Kidney (tissue), 14 donors: ENCODE results near the gene MYL3. TPM values are rescaled to one million over a fixed set of nuclear protein-coding genes. Genes with fewer than 3 reads are reported as not detected.

ENCODE experiments used
- DNase-seq, 5 donors: peaks; one replicate each; pipeline ENCODE4 v3.0.0-alpha.2; 2013 to 2020
- FAIRE-seq: peaks from 2 replicates; lab custom pipeline; 2012; peaks lifted over from hg19 to GRCh38; lab: Jason Lieb, UNC
- H3K27ac ChIP-seq, 2 donors: one replicate each; pipeline ENCODE4 v1.7.0; 2013; ENCODE audit warnings: low read depth in 2 of 2, low read length in 2 of 2, inconsistent platforms in 1 of 2
- H3K27me3 ChIP-seq: one replicate; pipeline ENCODE4 v1.7.1; 2013; ENCODE audit warnings: low read length, inconsistent platforms; ENCODE audit not compliant: control insufficient read depth, insufficient read depth
- H3K36me3 ChIP-seq, 3 donors: one replicate each; pipeline versions ENCODE4 v1.7.0 to v1.7.1; 2013; ENCODE audit warnings: low read length in 3 of 3, control low read depth in 1 of 3, inconsistent platforms in 1 of 3; ENCODE audit not compliant: insufficient read depth in 3 of 3, control insufficient read depth in 2 of 3
- H3K4me1 ChIP-seq, 3 donors: one replicate each; pipeline versions ENCODE4 v1.7.0 to v1.7.1; 2013; ENCODE audit warnings: low read length in 3 of 3, inconsistent platforms in 1 of 3, low read depth in 1 of 3; ENCODE audit not compliant: control insufficient read depth in 2 of 3, insufficient read depth in 2 of 3
- H3K4me3 ChIP-seq, 3 donors: one replicate each; pipeline versions ENCODE4 v1.7.0 to v1.8.1; 2013; ENCODE audit warnings: low read length in 3 of 3, control low read depth in 1 of 3, inconsistent platforms in 1 of 3
- H3K9ac ChIP-seq, 3 donors: one replicate each; pipeline versions ENCODE4 v1.7.0 to v1.7.1; 2013; ENCODE audit warnings: low read length in 3 of 3, control low read depth in 1 of 3, inconsistent platforms in 1 of 3
- H3K9me3 ChIP-seq, 3 donors: one replicate each; pipeline versions ENCODE4 v1.7.0 to v1.7.1; 2013; ENCODE audit warnings: low read length in 3 of 3, control low read depth in 1 of 3, inconsistent platforms in 1 of 3; ENCODE audit not compliant: control insufficient read depth in 2 of 3, insufficient read depth in 1 of 3
- intact Hi-C: fragments of 100-400 bp; cut with DNase I; formaldehyde crosslinking; loops from one replicate; pipeline ENCODE4 v1.11.1; 2022
- polyA plus RNA-seq: library from polyadenylated mRNA; stranded (reverse); fragments of 350-450 nt; fragmentation: Illumina TruSeq; extraction: RNeasy Lipid Tissue Mini Kit (QIAGEN cat#74804); gene quantifications from one replicate; pipeline ENCODE4 v1.2.3, GENCODE V29; 2014; ENCODE audit warnings: low read depth, low replicate concordance; ENCODE audit not compliant: insufficient read depth
- total RNA-seq: library from RNA; stranded (reverse); fragmentation: NEBNext Ultra II Directional; extraction: Animal tissue kit (Norgen Biotek cat#: 25700); gene quantifications from one replicate; pipeline ENCODE4 v1.2.1, GENCODE V29; 2021
- TF ChIP-seq, protein P1 (sequence below): IDR thresholded peaks from 3 replicates; pipeline ENCODE4 v1.5.1; 2012; ENCODE audit warnings: mild to moderate bottlenecking, moderate library complexity, borderline replicate concordance; ENCODE audit not compliant: insufficient read depth; ENCODE audit errors: extremely low read depth
- donor health status: control.
- donor health status: control.
- donor health status: control.
- donor health status: control.
- donor health status: control.
- donor health status: DM: yes; HTN: yes; CAD: no.
- donor health status: Normal renal cell carcinoma (clear cell type).

Gene MYL3
- total and polyA plus RNA-seq, 2 donors from 2014 or later: 41.3 to 81.9 TPM

DNA sequence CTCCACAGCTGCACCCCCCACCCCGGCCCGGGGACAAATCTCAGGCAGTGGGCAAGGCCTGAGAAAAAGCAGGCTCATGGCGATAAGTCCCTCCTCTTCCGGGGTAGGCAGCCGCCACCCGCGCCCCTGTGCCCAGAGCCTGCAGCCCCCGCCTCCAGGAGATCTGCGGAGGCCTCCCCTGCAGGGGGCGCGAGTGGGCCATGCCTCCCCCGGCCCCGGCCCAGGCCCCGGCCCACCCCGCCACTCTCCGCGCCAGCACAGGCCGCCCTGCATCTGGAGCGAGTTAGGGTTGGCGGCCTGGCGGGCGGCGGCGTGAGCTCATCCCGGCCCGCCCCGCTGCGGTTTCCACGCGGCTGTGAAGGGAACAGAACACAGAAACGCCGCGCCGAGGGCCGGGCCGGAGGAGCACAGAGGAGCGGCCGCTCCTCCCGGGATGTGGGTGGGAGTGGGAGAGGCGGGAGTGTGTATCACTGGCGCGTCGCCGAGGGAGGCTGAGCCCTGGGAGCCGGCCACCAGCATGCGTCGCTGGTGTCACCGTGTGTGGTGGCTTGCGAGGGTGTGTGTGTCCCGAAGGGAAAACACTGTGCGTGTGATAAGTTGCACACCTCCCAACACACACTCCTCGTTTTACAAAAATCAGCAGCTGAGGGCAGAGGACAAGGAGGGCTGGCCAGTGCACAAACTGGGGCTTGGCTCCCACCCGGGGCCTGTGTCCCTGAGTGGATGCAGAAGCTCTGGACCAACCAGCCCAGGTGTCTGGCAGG lies 17.2 kb downstream of the MYL3 start:
- DNase-seq (peak; percentile 92 to 95 (median 94)), FAIRE-seq (no peak)
- Histone ChIP-seq H3K27me3 (no peaks in the 10 kb centered on the region), H3K9ac (peak overlapping the region in 2 of 3 donors; percentile 45 to 65), H3K36me3 (no peaks in the 10 kb centered on the region), H3K4me3 (peak overlapping the region; percentile 28 to 60 (median 36)), H3K27ac (peak overlapping the region in 1 of 2 donors; percentile 64), H3K9me3 (no peaks in the 10 kb centered on the region), H3K4me1 (peaks cover 0 to 12% (median 10%) of the 10 kb centered on the region in 3 donors)
- intact Hi-C loops: no loop called here
- TF ChIP-seq, protein P1, sequence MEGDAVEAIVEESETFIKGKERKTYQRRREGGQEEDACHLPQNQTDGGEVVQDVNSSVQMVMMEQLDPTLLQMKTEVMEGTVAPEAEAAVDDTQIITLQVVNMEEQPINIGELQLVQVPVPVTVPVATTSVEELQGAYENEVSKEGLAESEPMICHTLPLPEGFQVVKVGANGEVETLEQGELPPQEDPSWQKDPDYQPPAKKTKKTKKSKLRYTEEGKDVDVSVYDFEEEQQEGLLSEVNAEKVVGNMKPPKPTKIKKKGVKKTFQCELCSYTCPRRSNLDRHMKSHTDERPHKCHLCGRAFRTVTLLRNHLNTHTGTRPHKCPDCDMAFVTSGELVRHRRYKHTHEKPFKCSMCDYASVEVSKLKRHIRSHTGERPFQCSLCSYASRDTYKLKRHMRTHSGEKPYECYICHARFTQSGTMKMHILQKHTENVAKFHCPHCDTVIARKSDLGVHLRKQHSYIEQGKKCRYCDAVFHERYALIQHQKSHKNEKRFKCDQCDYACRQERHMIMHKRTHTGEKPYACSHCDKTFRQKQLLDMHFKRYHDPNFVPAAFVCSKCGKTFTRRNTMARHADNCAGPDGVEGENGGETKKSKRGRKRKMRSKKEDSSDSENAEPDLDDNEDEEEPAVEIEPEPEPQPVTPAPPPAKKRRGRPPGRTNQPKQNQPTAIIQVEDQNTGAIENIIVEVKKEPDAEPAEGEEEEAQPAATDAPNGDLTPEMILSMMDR: peak; percentile 36

DNA sequence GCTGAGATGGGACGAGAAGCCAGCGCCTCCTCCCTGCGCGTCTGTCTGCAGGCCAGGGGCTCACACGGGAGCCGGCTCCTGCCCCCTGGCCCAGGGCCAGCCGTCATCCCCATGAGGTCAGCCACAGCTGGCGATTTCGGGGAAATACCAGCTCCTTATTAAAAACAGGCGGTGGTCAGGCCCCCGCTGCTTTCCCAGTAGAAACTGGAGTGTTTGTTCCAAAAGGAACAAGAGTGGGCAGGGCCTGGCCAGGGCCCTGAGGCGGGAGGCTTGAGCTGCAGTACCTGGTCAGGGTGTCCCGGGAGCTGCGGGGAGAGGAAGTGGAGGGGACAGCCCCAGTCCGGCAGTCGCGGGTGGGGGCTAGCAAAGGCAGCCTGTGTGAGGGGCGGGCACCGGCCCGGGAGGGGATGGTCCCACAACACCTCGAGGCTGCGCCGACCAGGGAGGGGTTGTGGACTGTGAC lies 17.8 kb downstream of the MYL3 start:
- H3K36me3 ChIP-seq: no peaks in the 10 kb centered on the region
- H3K27ac ChIP-seq: peak overlapping the region; percentile 23 to 63
- peak overlapping the region; percentile 0 to 60 (median 31) for H3K4me3 ChIP-seq
- DNase-seq (no peak), FAIRE-seq (no peak)
- H3K9ac ChIP-seq: peak overlapping the region in 2 of 3 donors; percentile 33 to 34
- H3K9me3 ChIP-seq: no peaks in the 10 kb centered on the region
- intact Hi-C loops: no loop called here
- TF ChIP-seq, protein P1: no peak
- peaks cover 0 to 12% (median 10%) of the 10 kb centered on the region in 3 donors for H3K4me1 ChIP-seq
- no peaks in the 10 kb centered on the region for H3K27me3 ChIP-seq

DNA sequence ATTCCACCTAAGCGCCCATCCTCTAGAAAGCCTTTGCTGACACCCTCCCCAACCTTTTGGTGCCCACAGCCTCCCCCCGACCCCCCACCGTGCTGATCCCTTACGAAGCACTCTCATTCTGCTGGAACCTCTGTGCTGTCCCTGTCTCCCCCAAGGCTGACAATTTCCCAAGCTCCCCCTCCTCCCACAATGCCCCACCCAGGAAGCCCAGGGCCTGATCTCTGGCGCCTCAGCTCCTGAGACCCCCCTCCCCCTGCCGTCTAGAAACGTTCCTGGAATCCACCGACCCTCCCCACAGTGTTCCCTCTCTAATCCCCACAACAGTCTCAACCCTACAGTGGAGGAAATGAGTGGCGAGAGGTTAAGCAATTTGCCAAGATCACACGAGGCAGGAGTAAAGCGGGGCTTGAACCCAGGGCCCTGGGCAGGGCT lies 18.3 kb downstream of the MYL3 start:
- peak overlapping the region in 2 of 3 donors; percentile 31 to 60 for H3K4me3 ChIP-seq
- intact Hi-C loops: no loop called here
- peak overlapping the region in 1 of 2 donors; percentile 63 for H3K27ac ChIP-seq
- peak in 3 of 5 donors; percentile 46 to 73 (median 63) for DNase-seq
- H3K36me3 ChIP-seq: no peaks in the 10 kb centered on the region
- H3K9ac ChIP-seq: peak overlapping the region in 2 of 3 donors; percentile 33 to 34
- TF ChIP-seq, protein P1: no peak
- no peaks in the 10 kb centered on the region for H3K27me3 ChIP-seq
- no peak for FAIRE-seq
- no peaks in the 10 kb centered on the region for H3K9me3 ChIP-seq
- H3K4me1 ChIP-seq: peaks cover 0 to 12% (median 10%) of the 10 kb centered on the region in 3 donors
